Activated CD4-positive, alpha-beta T cell treated with anti-CD3 and anti-CD28 coated beads for 48 hours (primary cell): ENCODE data around the gene HHLA2.

Source experiments
- DNase-seq: peaks from one replicate; pipeline ENCODE4 v3.0.0-alpha.2; 2020

HHLA2 gene

DNA sequence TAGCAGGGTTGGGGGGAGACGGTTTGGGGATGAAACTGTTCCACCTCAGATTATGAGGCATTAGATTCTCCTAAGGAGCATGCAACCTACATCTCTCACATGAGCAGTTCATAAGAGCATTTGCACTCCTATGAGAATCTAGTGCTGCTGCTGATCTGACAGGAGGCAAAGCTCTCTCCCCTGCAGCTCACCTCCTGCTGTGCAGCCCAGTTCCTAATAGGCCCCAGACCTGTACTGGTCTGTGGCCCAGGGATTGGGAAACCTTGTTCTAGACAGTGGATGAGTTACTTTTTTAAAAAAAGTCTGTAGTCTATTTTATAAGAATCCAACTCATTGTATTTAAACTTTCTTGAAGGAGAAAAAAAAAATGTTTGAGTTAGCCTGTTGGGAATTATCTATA, 100.0 kb downstream of the HHLA2 start:
- DNase-seq = no peak

DNA sequence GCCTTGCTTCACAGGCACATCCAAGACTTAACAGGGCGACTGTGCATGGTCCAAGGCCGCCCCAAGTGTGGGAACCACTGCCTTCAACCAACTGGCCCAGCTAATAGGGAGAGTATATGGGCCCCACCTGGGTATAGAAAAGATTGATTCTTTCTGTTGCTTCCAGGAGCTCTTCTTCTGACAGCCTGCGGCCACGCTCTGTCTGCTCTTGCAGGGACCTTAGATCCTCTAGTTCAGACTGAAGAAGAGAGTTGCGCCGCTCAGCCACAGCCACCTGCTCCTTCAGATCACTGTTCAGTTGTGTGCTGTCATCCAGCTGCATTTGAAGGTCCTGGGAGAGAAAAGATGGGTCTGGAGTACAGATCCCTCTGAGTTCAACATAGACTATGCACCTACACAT, 102.2 kb downstream of the HHLA2 start:
- no peak for DNase-seq

GRCh38 chr3:108401836-108402235, 105.5 kb downstream of the HHLA2 start:
- no peak for DNase-seq

DNA sequence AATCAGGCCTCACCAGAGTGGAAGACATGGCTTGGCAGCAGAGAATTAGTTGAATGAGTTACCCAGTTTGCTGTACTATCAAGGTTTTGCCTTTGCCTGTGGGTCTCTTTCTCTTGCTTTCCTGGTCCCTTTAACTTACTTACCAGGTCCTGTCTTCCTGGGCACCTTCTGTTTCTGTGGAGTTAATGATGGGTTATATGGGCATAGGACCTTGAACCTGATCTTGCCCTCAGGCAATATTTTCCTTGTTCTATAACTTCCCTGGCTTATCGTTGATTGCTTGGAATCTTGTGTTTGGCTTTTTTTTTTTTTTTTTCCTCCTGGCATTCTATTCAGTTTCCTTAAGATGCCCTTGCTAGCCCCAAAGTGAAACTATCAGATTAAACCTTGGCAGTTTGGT, 106.8 kb downstream of the HHLA2 start:
- no peak for DNase-seq

DNA sequence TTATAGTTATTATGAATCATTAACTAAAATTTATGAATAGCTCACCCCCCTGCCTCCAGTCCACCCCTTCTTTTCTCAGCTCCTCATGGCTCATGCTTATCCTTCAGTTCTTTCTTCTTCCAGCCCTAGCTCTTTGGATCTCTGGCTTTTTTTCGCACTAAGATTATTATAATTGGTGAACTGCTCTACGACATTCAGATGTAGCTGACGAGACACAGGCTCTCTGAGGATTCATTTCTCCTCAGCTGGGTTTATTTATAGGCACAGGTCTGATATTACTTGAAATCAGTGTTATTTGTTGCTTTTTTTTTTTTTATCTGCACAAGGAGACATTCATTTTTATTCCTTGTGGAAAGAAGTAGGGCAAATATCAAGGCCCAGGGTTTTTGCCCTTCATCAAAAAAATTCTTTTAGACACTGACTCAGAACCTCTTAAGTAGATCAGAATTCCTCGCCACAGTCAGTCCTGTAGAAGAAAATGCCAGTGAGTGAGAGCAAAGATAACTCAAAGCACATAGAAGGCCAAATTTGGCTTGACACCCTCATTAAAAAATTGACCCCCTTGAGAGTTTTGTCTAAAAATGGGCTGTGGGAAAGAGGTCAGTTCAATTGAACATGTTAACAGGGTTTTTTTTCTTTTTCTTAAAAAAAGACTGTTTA, 107.5 kb downstream of the HHLA2 start:
- DNase-seq = no peak

- no peak for DNase-seq
Observed at GRCh38 chr3:108404368-108404767, 108.0 kb downstream of the HHLA2 start.

GRCh38 chr3:108406063-108406660, 109.8 kb downstream of the HHLA2 start:
- no peak for DNase-seq

DNA sequence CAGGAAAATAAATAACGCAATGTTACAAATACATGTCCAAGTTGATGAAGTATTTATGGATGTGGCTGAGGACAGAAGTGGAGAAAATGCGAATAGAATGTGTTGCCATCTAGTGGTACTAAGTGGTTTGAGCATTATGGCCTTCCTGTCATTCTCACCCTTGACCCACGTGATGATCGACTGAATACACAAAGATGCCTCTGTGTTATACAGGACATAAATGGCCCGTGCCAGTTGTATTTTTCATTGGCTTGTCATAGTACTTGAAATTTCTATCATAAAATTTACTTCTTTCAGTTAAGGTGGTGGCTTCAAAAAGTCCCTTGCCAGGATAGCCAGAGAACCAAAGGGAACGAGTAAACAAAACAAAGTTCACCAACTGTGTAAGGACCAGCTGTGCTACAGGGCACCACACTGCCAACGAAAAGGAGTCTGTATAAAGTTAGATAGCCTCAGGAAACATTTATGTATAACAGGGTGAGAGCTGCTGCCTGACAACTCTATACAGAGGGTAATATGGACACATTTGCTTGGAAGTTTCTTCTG, 110.4 kb downstream of the HHLA2 start:
- DNase-seq = no peak

DNA sequence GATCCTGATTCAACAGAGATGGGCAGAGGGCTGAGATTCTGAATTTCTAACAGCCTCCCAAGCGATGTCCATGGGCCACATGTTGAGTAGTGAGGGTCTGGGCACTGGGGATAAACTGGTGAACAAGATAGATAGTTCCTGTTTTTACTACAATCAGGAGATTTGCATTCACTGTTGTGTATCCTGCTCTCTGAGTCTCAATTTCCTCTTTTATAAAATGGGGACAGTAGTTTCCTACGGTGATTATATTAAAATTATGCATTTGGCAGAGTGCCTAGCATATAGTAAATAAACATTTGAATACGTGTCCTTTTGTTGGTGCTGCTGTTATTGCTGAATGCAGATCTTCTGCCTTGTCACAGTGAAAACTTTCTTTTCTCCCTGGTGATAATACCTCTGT, 111.5 kb downstream of the HHLA2 start:
- no peak for DNase-seq

DNA sequence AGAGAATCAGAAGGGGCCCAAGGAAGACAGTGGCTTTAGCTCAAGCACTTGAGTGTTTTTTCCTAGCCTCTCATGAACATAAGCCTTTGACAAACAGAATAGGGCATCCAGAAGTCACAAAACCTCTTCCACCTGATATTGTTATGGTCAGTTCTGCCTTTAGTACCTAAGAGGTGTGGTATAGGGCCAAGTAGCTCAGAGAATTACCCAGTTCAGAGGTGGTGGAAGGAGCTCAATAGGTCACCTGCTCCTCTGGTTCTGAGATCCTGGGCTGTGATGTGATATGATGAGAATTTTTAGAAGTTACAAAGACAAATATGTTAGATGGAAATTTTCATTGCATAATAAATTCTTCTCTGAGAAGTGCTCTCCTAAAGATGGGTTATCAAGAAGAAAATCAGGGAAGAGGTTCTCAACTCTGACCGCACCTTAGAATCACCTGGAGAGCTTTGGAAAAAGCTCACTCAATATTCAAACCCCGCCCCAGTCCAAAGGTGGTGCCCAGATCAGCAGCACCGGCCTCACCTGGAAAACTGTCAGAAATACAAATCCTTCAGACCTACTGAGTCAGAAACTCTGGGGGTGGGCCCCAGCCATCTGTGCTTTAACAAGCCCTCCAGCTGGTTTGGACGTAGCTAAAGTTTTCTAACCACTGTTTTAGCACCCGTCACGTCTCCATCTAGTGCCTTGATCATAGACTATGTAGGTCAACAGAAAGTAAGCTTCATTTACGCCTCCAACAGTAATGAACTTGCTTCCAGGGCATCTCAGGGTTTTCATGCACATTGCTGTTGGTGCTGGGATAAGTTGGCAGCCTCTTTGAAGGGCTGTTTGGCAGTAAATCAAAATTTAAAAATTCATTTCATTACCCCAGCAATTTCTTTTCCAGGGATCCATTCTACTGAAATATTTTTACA, 112.8 kb downstream of the HHLA2 start:
- DNase-seq = no peak

DNA sequence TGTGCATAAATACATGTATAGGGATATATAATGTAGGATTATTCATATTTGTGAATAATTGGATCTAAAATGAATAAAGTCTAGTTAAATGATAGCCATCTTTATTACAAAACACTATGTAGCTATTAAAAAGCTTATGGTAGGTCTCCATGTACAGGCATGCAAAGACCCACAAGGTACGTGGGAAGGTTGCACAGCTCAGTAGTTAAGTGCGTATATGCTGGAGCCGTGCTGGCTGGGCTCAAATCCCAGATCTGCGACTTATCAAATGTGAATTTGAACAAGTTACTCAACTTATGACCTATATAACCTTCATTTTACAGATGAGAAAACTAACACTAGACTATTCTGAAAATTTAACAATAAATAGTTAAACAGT, 113.4 kb downstream of the HHLA2 start:
- no peak for DNase-seq

DNA sequence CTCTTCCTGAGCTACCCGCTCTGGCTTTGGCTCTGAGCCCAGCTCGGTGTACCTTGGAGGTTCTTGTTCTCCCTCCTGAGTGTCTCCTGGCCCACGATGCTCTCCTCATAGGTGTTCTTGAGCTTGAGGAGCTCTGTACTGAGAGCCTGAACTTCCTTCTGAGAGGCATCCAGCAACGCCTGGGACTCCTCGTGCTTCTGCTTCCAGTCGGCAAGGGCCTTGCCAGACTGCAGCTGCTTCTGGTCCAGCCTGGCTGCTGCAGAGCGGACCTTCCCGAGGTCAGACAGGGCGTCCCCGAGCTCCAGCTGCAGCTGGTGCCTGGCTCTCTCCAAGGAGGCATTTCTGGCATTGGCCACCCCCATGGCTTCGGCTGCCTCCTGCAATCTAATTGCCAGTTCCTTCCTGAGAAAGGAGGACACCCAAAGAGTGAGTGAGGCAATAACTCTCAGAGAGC, 114.2 kb downstream of the HHLA2 start:
- no peak for DNase-seq

DNA sequence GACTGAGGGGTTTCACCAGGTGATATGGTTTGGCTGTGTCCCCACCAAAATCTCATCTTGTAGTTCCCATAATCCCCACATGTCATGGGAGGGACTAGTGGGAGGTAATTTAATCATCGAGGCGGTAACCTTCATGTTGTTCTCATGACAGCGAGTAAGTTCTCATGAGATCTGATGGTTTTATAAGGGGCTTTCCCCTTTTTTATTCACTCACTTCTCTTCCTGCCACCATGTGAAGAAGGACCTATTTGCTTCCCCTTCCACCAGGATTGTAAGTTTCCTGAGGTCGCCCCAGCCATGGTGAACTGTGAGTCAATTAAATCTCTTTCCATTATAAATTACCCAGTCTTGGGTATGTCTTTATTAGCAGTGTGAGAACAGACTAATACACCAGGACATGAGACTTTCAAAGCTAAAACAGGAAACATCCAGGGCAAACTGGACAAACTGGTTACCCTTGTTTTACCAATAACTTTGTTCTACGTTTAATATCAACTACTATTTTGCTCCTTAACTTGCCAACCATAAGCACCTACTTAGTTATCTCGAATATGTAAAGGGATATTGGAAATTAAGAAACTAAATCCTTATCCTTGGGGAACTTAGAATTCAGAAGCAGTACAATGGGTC, 115.9 kb downstream of the HHLA2 start:
- no peak for DNase-seq

DNA sequence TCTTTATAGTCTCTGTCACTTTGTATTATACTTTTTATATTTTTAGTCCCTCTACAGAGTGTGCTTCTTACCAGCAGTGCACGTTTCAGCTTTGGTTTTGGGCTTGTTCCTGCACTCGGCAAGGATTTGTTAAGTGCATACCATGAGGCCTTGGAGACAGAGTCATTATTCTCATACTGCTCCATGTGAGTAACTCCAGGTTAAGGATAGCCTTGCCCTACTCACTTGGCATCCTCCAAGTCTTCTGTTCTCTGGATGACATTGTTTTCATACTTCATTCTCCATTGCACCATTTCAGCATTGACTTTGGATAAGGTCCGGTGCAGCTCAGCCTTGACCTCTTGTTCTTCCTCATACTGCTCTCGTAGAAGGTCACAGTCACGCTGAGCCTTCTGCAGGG, 117.7 kb downstream of the HHLA2 start:
- DNase-seq = no peak

- no peak for DNase-seq
Observed at GRCh38 chr3:108415661-108416060, 119.3 kb downstream of the HHLA2 start.

DNA sequence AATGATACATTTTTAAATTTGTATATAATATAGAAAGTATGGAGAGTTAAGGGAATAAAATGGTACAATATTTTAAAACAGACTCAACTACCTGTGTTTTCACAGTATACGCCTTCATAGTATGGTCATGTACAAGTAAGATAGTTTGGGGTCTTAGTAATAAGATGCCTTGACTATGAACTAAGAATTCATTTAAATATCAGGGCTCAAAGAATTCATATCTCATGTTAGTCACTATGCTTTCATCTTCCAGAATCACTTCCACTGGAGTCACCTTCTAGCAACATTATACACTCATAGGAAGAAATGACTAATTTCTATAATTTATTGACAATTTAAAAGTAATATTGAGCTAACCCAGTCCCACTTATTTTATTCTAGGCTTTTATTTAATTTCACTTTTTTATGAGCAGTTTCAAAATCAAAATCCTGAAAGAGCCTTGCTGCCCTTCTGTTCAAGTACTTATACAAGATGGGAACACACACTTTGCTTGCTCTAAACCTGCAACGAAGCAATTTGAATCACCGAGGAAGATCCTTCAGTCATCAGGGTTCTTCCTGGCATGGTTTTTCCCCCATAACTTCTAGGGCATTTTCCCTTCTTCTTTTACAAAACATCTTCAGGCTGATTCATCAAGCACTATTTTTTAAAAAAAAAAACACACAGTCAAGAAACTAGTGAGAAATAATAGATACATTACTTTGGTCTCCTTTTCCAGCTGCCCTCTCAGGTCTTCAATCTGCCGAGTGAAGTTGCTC, 119.9 kb downstream of the HHLA2 start:
- DNase-seq = no peak

DNA sequence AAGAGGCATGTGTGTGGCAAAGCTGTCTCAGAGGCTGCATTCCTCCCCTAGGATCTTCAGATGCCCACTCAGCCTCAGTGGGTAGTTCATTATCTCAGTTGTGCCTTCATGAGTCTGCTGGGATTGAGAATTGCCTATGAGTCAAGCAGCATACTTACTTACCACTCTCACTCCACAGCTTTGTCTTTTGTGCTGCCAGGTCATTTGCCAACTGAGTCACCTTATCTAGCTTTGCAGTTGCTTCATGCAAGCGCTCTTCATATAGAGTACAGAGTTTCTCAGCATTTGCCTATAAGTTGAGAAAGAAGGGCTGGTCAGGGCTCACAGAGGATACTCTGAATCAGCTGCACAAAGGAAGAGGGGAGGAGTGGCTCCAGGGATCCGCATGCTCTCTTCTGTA, 124.6 kb downstream of the HHLA2 start:
- peak; percentile 32 for DNase-seq
